ENCODE data around the gene XIRP1.

Gene XIRP1

DNA sequence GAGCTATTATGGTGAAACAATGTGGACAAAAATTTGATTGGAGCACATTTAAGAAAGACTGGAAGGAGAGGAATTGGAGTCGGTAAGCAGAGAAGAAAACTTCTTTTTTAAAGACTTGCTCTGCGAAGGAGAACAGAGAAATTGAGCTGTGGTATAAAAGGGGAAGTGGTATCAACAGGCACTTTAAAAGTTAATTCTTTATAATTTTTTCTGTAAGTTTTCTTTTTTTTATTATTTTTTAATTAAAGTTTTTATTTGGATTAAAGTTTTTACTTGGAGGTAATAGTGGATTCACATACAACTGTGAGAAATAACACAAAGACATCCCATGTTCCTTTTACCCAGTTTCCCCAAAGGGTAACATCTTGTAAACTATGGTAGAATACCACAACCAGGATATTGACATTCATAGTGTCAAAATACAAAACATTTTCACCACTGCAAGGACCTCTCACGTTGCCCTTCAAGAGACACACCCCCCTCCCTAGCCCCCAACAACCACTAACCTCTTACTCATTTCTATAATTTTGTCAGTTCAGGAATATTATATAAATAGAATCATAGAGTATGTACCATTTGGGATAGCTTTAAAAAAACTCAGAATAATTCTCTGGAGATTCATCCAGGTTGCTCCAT lies 33.8 kb upstream of the XIRP1 start:
- DNase-seq (ENCODE audit: extremely low read depth, low read depth) = no peak
- TF ChIP-seq, protein P1, sequence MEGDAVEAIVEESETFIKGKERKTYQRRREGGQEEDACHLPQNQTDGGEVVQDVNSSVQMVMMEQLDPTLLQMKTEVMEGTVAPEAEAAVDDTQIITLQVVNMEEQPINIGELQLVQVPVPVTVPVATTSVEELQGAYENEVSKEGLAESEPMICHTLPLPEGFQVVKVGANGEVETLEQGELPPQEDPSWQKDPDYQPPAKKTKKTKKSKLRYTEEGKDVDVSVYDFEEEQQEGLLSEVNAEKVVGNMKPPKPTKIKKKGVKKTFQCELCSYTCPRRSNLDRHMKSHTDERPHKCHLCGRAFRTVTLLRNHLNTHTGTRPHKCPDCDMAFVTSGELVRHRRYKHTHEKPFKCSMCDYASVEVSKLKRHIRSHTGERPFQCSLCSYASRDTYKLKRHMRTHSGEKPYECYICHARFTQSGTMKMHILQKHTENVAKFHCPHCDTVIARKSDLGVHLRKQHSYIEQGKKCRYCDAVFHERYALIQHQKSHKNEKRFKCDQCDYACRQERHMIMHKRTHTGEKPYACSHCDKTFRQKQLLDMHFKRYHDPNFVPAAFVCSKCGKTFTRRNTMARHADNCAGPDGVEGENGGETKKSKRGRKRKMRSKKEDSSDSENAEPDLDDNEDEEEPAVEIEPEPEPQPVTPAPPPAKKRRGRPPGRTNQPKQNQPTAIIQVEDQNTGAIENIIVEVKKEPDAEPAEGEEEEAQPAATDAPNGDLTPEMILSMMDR (IDR thresholded peaks at IDR 0.05; ENCODE audit: low read depth, low read length) = no peak

DNA sequence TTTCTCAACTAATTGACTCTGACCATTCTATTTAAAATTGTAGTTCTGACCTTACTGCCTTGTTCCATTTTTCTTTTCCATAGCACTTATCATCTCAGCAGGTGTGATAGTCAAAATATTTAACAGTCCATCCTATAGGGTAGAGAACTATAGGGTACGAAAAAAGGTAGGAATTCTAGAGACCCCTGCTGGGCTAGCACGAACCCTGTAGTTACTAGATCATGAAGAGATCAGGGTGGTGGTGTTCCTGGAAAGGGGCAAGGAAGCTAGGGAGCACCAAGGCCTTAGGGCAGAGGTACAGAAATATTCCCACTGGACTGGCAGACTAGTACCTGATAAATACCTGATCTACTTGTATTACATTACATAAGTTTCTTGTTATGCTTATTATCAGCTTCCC lies 31.9 kb upstream of the XIRP1 start:
- TF ChIP-seq, protein P1 (IDR thresholded peaks at IDR 0.05; ENCODE audit: low read depth, low read length) = no peak
- no peak for DNase-seq (ENCODE audit: extremely low read depth, low read depth)

GRCh38 chr3:39222939-39223338 lies 30.5 kb upstream of the XIRP1 start:
- TF ChIP-seq, protein P1 (IDR thresholded peaks at IDR 0.05; ENCODE audit: low read depth, low read length) = no peak
- DNase-seq (ENCODE audit: extremely low read depth, low read depth) = no peak

DNA sequence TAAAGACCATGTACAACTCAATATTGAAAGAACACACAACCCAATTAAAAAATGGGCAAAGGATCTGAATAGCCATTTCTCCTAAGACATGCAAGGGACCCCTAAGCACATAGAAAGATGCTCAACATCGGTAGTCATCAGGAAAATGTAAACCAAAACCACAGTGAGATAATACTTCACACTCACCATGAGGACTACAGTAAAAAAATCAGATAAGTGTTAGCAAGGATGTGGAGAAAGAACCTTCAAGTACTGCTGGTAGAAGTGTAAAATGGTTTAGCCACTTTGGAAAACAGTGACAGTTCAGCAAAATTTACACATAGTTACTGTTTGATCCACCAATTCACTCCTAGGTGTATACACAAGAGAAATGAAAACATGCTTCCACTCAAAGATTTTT lies 30.1 kb upstream of the XIRP1 start:
- TF ChIP-seq, protein P1 (IDR thresholded peaks at IDR 0.05; ENCODE audit: low read depth, low read length) = no peak
- no peak for DNase-seq (ENCODE audit: extremely low read depth, low read depth)

GRCh38 chr3:39221141-39221530 lies 28.7 kb upstream of the XIRP1 start:
- TF ChIP-seq, protein P1 (IDR thresholded peaks at IDR 0.05; ENCODE audit: low read depth, low read length) = no peak

GRCh38 chr3:39220407-39221140 lies 28.2 kb upstream of the XIRP1 start:
- no peak for DNase-seq (ENCODE audit: extremely low read depth, low read depth)
- TF ChIP-seq, protein P1 (IDR thresholded peaks at IDR 0.05; ENCODE audit: low read depth, low read length) = no peak

More at GRCh38 chr3:39221141-39221530, 28.7 kb upstream of the XIRP1 start:
- DNase-seq (ENCODE audit: extremely low read depth, low read depth) = no peak

DNA sequence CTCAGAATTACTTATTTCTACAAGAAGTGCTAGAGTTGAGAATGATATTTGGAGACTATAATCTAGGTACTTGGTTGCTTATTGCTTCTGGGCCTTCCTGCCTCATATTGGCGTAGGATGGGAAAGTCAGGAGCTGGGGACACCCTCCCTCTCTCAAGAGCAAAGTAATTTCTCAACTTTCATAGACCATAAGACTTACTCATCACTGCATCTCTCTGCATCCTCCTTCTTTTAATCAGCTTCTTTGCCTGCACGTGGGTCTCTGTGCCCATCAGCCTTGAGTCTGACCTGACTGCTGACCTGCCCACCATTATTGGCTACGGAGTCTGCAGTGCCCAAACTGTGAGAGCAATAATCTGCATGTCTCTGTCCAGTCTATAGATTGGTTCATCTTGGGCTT lies 27.3 kb upstream of the XIRP1 start:
- DNase-seq (ENCODE audit: extremely low read depth, low read depth) = no peak
- TF ChIP-seq, protein P1 (IDR thresholded peaks at IDR 0.05; ENCODE audit: low read depth, low read length) = no peak

Data from AG09319 (cell line).